IPS-18a (cell line): ENCODE results near the gene FOSL1.
A peak's percentile ranks its signal among the peaks of the same experiment; 100 is the strongest.

ENCODE experiments used
- H3K27ac ChIP-seq: one replicate; pipeline ENCODE4 v1.5.1; 2013; ENCODE audit warnings: low read length
- H3K27me3 ChIP-seq: one replicate; pipeline ENCODE4 v1.6.1; 2013; ENCODE audit warnings: mild to moderate bottlenecking, low read length; ENCODE audit not compliant: control insufficient read depth, insufficient read depth
- H3K36me3 ChIP-seq: one replicate; pipeline ENCODE4 v1.6.1; 2013; ENCODE audit warnings: low read depth, low read length; ENCODE audit not compliant: control insufficient read depth
- H3K4me1 ChIP-seq: one replicate; pipeline ENCODE4 v1.6.1; 2013; ENCODE audit warnings: low read depth, low read length; ENCODE audit not compliant: control insufficient read depth
- H3K4me3 ChIP-seq: one replicate; pipeline ENCODE4 v1.5.1; 2013; ENCODE audit warnings: low read length
- H3K9ac ChIP-seq: one replicate; pipeline ENCODE4 v1.6.1; 2013; ENCODE audit warnings: mild to moderate bottlenecking, low read length, moderate library complexity
- H3K9me3 ChIP-seq: one replicate; pipeline ENCODE4 v1.6.1; 2013; ENCODE audit warnings: low read depth, low read length; ENCODE audit not compliant: control insufficient read depth

FOSL1 gene

DNA sequence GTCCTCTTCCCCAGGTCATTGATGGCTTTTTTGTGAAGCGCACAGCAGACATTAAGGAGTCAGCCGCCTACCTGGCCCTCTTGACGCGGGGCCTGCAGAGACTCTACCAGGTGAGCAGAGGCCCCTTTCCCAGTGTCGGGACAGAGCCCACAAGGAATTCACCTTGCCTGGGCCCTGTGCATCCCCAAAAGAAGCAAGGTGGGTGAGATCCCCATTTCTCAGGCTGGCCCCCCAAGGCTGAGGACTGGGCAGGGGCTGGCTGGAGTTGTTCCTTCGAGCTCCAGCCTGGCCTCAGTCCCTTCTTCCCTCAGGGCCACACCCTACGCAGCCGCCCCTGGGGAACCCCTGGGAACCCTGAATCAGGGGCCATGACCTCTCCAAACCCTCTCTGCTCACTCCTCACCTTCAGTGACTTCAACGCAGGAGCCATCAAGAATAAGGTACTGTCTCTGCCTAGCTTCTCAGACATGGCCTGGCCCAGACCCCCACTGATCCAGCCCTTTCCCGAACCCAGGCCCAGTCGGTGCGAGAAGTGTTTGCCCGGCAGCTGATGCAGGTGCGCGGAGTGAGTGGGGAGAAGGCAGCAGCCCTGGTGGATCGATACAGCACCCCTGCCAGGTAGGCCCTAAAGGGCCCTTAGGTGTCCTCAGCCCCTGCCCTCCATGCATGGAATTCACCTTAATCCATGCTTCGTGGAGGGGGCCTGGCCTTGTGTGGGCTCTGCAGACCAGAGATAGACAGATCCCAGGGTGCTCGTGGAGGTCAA, 35.3 kb downstream of the FOSL1 start:
- Histone ChIP-seq H3K27me3 (peaks cover 5% of the 10 kb centered on the region), H3K9ac (no peak overlapping the region), H3K27ac (no peak overlapping the region), H3K4me1 (no peaks in the 10 kb centered on the region), H3K36me3 (peaks cover 26% of the 10 kb centered on the region), H3K4me3 (no peak overlapping the region), H3K9me3 (no peaks in the 10 kb centered on the region)

GRCh38 chr11:65863889-65864705, 36.1 kb downstream of the FOSL1 start:
- Histone ChIP-seq H3K9ac (no peak overlapping the region), H3K9me3 (no peaks in the 10 kb centered on the region), H3K36me3 (peaks cover 26% of the 10 kb centered on the region), H3K4me3 (no peak overlapping the region), H3K27me3 (peaks cover 3% of the 10 kb centered on the region), H3K4me1 (no peaks in the 10 kb centered on the region), H3K27ac (no peak overlapping the region)

GRCh38 chr11:65862941-65863888, 37.0 kb downstream of the FOSL1 start:
- Histone ChIP-seq H3K27ac (no peak overlapping the region), H3K4me3 (no peak overlapping the region), H3K9me3 (no peaks in the 10 kb centered on the region), H3K9ac (no peak overlapping the region), H3K4me1 (no peaks in the 10 kb centered on the region), H3K36me3 (peaks cover 26% of the 10 kb centered on the region), H3K27me3 (no peaks in the 10 kb centered on the region)

- Histone ChIP-seq H3K27ac (no peak overlapping the region), H3K9me3 (no peaks in the 10 kb centered on the region), H3K27me3 (no peaks in the 10 kb centered on the region), H3K4me1 (no peaks in the 10 kb centered on the region), H3K9ac (no peak overlapping the region), H3K4me3 (no peak overlapping the region), H3K36me3 (peaks cover 26% of the 10 kb centered on the region)
Observed at GRCh38 chr11:65862191-65862735, 37.9 kb downstream of the FOSL1 start.

DNA sequence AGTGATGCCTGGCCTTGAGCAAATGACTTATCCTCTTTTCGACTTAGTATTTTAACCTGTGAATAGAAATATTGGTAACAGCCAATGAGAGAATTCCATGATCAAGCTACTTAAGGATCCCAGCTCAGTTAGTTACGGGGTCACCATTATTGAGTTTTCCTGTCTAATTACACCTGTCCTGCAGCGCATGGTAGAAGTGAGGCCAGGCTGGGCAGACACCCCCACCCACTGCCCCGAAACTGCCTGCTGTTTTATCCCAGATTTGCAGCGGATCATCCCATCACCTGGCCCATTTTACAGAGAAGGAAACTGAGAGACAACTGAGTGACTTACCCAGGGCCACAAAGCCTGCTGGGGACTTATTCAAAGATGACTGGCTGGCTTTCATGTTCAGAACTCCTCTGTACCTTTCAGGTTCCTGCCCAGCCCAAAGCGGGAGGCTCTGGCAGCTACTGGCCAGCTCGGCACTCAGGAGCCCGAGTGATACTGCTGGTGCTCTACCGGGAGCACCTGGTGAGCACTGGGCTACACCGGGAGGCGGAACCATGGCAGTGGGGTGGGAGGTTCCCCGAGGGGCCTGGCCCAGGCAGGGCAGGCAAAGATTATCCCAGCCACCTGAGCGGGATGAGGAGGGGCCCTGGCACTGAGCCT, 38.5 kb downstream of the FOSL1 start:
- Histone ChIP-seq H3K27ac (no peak overlapping the region), H3K36me3 (peaks cover 26% of the 10 kb centered on the region), H3K4me1 (no peaks in the 10 kb centered on the region), H3K9me3 (no peaks in the 10 kb centered on the region), H3K27me3 (no peaks in the 10 kb centered on the region), H3K4me3 (peak overlapping the region; percentile 86), H3K9ac (peak overlapping the region; percentile 86)

DNA sequence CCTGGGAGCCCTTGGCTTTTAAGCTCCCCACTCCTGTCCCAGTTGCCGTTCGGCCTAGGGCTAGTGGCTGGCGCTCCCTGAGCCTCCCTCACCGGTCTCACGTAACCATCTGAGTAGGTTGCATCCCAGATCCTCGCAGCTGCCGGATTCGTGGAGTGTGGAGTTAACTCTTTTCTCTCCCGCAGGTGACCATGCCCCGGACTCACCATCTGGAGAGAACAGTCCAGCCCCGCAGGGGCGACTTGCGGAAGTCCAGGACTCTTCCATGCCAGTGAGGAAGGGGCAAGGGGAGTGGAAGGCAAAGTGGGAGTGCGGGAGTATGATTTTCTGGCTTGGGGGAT, 39.1 kb downstream of the FOSL1 start:
- Histone ChIP-seq H3K9ac (peak overlapping the region; percentile 86), H3K27me3 (no peaks in the 10 kb centered on the region), H3K4me3 (peak overlapping the region; percentile 86), H3K4me1 (peaks cover 2% of the 10 kb centered on the region), H3K36me3 (peaks cover 28% of the 10 kb centered on the region), H3K9me3 (no peaks in the 10 kb centered on the region), H3K27ac (peak overlapping the region; percentile 8)

DNA sequence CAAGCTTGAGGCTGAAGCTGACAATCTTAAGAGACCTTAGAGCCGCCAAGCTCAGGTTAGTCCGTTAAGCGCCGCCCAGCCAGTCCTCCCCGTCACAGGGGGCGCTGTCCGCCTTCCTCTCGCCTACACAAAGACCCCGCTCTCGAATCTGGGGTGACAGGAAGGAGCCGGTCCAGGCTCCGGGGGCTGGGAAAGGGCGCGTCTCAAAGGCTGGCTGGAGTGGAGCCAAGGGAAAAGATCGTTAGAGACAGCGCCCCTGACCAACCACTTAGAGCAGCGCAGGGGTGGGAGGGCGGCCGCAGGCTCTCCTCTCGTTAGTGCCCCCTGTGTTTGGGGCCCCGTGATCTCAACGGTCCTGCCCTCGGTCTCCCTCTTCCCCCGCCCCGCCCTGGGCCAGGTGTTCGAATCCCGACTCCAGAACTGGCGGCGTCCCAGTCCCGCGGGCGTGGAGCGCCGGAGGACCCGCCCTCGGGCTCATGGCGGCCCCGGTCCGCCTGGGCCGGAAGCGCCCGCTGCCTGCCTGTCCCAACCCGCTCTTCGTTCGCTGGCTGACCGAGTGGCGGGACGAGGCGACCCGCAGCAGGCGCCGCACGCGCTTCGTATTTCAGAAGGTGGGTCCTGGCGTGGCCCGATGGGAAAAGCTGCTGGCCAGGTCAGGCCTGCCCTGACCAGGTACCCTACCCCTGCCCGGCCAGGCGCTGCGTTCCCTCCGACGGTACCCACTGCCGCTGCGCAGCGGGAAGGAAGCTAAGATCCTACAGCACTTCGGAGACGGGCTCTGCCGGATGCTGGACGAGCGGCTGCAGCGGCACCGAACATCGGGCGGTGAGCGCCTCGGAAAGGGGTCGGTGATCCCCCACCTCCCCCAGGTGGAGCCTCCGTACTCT, 39.7 kb downstream of the FOSL1 start, which contains the start of gene MUS81:
Gene MUS81 (plus strand): TSS at position 156 of the 887 bp plus-strand sequence. CDS start 321 bp downstream, at position 477.
- Histone ChIP-seq H3K4me3 (peak within 1 kb of the TSS; percentile 86), H3K36me3 (peaks cover 31% of the 10 kb centered on the region), H3K4me1 (peaks cover 4% of the 10 kb centered on the region), H3K9me3 (no peaks in the 10 kb centered on the region), H3K27me3 (no peaks in the 10 kb centered on the region), H3K27ac (peak within 1 kb of the TSS; percentile 93), H3K9ac (peak within 1 kb of the TSS; percentile 86)

DNA sequence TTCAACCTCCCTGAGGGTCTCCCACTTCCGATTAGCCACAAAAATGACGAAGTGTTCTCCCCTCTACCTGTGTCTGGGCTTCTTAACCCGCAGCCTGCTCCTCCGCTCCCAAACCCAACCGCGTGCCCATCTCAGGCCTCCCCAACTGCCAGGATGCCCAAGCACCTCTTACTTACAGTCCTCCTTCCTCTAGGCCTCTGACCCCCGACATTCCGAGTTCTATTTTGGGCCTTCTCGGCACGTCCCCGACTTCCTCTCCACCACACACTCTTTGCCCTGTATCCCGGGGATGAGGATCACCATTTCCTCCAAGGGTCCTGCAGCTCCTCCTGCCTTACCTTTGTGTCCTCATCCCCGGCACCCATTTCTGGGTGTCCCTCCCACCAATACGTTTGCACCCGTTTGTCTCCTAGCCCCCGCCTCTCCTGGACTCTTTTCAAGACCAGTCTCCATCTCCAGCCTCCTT, 40.3 kb downstream of the FOSL1 start:
- peaks cover 31% of the 10 kb centered on the region for H3K36me3 ChIP-seq
- no peaks in the 10 kb centered on the region for H3K9me3 ChIP-seq
- H3K4me3 ChIP-seq = peak overlapping the region; percentile 86
- peaks cover 4% of the 10 kb centered on the region for H3K4me1 ChIP-seq
- H3K9ac ChIP-seq = peak overlapping the region; percentile 86
- peak overlapping the region; percentile 93 for H3K27ac ChIP-seq
- H3K27me3 ChIP-seq = no peaks in the 10 kb centered on the region

- H3K4me1 ChIP-seq = peaks cover 4% of the 10 kb centered on the region
- peaks cover 32% of the 10 kb centered on the region for H3K36me3 ChIP-seq
- peak overlapping the region; percentile 96 for H3K4me3 ChIP-seq
- no peaks in the 10 kb centered on the region for H3K9me3 ChIP-seq
- H3K9ac ChIP-seq = peak overlapping the region; percentile 93
- no peaks in the 10 kb centered on the region for H3K27me3 ChIP-seq
- peak overlapping the region; percentile 94 for H3K27ac ChIP-seq
Observed at GRCh38 chr11:65859095-65859811, 40.9 kb downstream of the FOSL1 start.
